ENCODE data around the gene BEST4. TPM values are rescaled to one million over a fixed set of nuclear protein-coding genes. Genes with fewer than 3 reads are reported as not detected.
"Not testable (repeated sequence)": the region's sequence is repeated elsewhere in the genome, so short reads cannot be mapped to it uniquely, and the experiment has no call there.

The BEST4 gene
- total and polyA plus RNA-seq, 2 of the 13 experiments (the other 11 are each of a cell fraction or from before 2014, with no cell fraction given) = 0.77 to 1.4 TPM

DNA sequence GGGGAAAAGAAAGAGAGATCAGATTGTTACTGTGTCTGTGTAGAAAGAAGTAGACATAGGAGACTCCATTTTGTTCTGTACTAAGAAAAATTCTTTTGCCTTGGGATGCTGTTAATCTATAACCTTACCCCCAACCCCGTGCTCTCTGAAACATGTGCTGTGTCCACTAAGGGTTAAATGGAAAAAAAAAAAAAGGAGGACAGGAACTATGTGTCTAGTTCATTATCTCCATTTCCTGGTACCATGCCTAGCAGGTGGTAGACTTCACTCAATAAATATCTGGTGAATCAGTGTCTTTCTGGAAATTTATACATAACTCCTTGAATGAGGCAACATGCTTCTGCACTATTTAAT lies 49.0 kb downstream of the BEST4 start:
- H3K36me3 ChIP-seq (replicated peaks in 1 of 2; ENCODE audit: control insufficient read depth in 1 of 2, insufficient read depth in 2 of 2, low read length in 2 of 2); ATAC-seq; H4K20me1 ChIP-seq (ENCODE audit: insufficient read depth, low read length); H3K27me3 ChIP-seq (ENCODE audit: control insufficient read depth in 1 of 2, insufficient read depth in 2 of 2, low read length in 2 of 2); CTCF ChIA-PET (ENCODE audit: low intra/inter-chr PET ratio, low total read pairs); in situ Hi-C loops (cut with HindIII; ENCODE audit: extremely low pct_ligation_motif_present, low pct_unique_long_range_greater_than_20kb); H2AFZ ChIP-seq (ENCODE audit: low read length); FAIRE-seq; DNase-seq (ENCODE audit: low spot score); intact Hi-C loops (cut with micrococcal nuclease; ENCODE audit: unreplicated experiment); H3K9me3 ChIP-seq (ENCODE audit: low read length): not testable (repeated sequence)
- POLR2A ChIA-PET = interaction anchor here (0.7 to 2.9 kb wide), 2 partner anchors 8 to 36 kb away, joined by 3 to 10 read pairs; partner anchors contain the start of genes RNU5D-1 and RPS8
- H3K4me3 ChIP-seq (replicated peaks in 1 of 3; ENCODE audit: insufficient read depth in 1 of 3, low read depth in 2 of 3, low read length in 3 of 3) = peak overlapping the region; percentile 66 to 93 (median 76); a peak in 5 of 6 replicates
- peak overlapping the region; percentile 73 for H3K4me2 ChIP-seq (ENCODE audit: low read depth, low read length)
- BruUV-seq (replicated peaks) = TSS peak; percentile 100
- H3K27ac ChIP-seq (ENCODE audit: extremely low read length, insufficient read depth, low read length) = peak overlapping the region; percentile 70
- 21% methylated on average over 1 of the region's 1 CpG for WGBS (ENCODE audit: low lambda C conversion rate)
- peaks cover 32% of the 10 kb centered on the region for H3K79me2 ChIP-seq (ENCODE audit: insufficient read depth, low read length)
- peak overlapping the region; percentile 90 for H3K9ac ChIP-seq (ENCODE audit: insufficient read depth, low read depth, low read length)
- H3K4me1 ChIP-seq (ENCODE audit: insufficient read depth, low read length) = peaks cover 56% of the 10 kb centered on the region
- peak; percentile 88; the same call in 1 of the 2 replicates for TF ChIP-seq ZNF652 (CRISPR knock-in tag; IDR thresholded peaks at IDR 0.05; ENCODE audit: borderline replicate concordance, low read depth)

DNA sequence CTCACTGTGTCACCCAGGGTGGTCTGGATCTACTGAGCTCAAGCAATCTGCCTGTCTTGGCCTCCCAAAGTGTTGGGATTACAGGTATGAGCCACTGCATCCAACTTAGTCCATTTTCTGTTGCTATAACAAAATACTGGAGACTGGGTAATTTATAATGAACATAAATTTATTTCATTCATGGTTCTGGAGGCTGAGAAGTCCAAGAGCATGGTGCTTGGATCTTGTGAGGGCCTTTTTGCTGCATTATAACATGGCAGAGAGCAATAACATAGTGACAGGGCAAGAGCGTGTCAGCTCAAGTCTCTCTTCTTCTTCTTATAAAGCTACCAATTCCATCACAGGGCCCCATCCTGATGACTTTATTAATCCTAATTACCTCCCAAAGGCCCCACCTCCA lies 52.0 kb downstream of the BEST4 start:
- intact Hi-C loops (cut with micrococcal nuclease; ENCODE audit: unreplicated experiment) (no loop called here), in situ Hi-C loops (cut with HindIII; ENCODE audit: extremely low pct_ligation_motif_present, low pct_unique_long_range_greater_than_20kb) (no loop called here)
- Histone ChIP-seq H4K20me1 (ENCODE audit: insufficient read depth, low read length) (no peaks in the 10 kb centered on the region), H3K9ac (ENCODE audit: insufficient read depth, low read depth, low read length) (no peak overlapping the region), H3K4me2 (ENCODE audit: low read depth, low read length) (no peak overlapping the region), H3K4me1 (ENCODE audit: insufficient read depth, low read length) (peaks cover 51% of the 10 kb centered on the region), H2AFZ (ENCODE audit: low read length) (no peak overlapping the region), H3K27ac (ENCODE audit: extremely low read length, insufficient read depth, low read length) (no peak overlapping the region), H3K9me3 (ENCODE audit: low read length) (no peaks in the 10 kb centered on the region), H3K36me3 (replicated peaks in 1 of 2; ENCODE audit: control insufficient read depth in 1 of 2, insufficient read depth in 2 of 2, low read length in 2 of 2) (no peaks in the 10 kb centered on the region), H3K27me3 (ENCODE audit: control insufficient read depth in 1 of 2, insufficient read depth in 2 of 2, low read length in 2 of 2) (no peaks in the 10 kb centered on the region; a peak in 2 of 5 replicates), H3K4me3 (replicated peaks in 1 of 3; ENCODE audit: insufficient read depth in 1 of 3, low read depth in 2 of 3, low read length in 3 of 3) (no peak overlapping the region), H3K79me2 (ENCODE audit: insufficient read depth, low read length) (peaks cover 13% of the 10 kb centered on the region)
- 94% methylated on average over 1 of the region's 1 CpG for WGBS (ENCODE audit: low lambda C conversion rate)
- DNase-seq (ENCODE audit: low spot score) = no peak
- ATAC-seq = no peak
- no TSS peak for BruUV-seq (replicated peaks)
- ChIA-PET CTCF (ENCODE audit: low intra/inter-chr PET ratio, low total read pairs) (no interaction called here), POLR2A (interaction anchor here (0.8 to 8.0 kb wide), 3 partner anchors 15 to 73 kb away, joined by 3 to 241 read pairs (median 3); partner anchors contain the start of genes BTBD19 and RPS8)
- TF ChIP-seq SCMH1 (CRISPR knock-in tag; IDR thresholded peaks at IDR 0.05; ENCODE audit: borderline replicate concordance) (no peak), ZNF564 (CRISPR knock-in tag; IDR thresholded peaks at IDR 0.05) (peak; percentile 94)
- FAIRE-seq = no peak

Data from HepG2 (cell line).